Stimulated activated CD8-positive, alpha-beta memory T cell treated with anti-CD3 and anti-CD28 coated beads, Interleukin-4, amount 100 ng/mL, for 48 hours (primary cell): ENCODE results near the gene HOXA10.

ENCODE experiments used
- DNase-seq: peaks from one replicate; pipeline ENCODE4 v3.0.0-alpha.2; 2020

Gene HOXA10

DNA sequence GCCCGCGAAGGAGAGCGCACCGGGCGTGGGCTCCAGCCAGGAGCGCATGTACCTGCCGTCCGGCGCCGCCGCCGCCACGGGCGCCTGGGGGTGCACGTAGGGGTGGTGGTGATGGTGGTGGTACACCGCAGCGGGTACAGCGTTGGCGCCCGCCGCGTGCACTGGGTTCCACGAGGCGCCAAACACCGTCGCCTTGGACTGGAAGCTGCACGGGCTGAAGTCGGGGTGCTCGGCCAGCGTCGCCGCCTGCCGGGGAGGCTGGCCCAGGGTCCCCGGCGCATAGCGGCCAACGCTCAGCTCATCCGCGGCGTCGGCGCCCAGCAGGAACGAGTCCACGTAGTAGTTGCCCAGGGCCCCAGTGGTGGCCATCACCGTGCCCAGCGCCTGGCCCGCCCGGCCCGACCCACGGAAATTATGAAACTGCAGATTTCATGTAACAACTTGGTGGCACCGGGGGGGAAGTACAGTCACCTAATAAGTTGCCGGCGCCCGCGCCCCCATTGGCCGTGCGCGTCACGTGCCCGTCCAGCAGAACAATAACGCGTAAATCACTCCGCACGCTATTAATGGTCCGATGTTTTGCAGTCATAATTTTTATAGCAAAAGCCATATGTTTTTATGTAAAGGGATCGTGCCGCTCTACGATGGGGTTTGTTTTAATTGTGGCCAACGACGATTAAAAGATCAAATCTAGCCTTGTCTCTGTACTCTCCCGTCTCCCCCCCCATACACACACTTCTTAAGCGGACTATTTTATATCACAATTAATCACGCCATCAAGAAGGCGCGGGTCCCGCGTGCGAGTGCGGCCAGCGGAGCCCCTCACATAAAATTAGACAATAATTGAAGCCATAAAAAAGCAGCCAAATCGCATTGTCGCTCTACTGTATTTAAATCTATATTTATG is 8.8 kb downstream of the HOXA10 start, which contains the start of gene HOXA9:
HOXA9 (minus strand) TSS at position 449 of the 907 bp plus-strand sequence; CDS start at position 369, 80 bp downstream.
- DNase-seq, result no peak

GRCh38 chr7:27164367-27165088 is 9.6 kb downstream of the HOXA10 start:
- no peak for DNase-seq

DNA sequence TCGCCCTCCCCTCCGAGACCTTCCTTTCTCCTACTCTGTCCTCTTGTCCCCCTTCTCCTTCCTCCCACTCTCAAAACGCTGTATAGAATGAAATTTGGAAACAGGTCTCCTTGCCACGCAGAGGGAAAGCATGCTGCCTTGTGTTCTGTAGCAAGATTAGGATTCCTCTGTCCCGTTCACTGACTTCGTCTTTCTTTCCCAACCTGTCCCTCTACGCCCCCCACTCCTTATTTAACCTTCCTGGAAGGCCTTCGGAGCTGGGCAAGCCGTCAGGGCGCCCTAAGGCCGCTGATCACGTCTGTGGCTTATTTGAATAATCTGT is 10.1 kb downstream of the HOXA10 start:
- no peak for DNase-seq

- DNase-seq, result no peak
Measured at GRCh38 chr7:27163288-27164044, 10.7 kb downstream of the HOXA10 start.

DNA sequence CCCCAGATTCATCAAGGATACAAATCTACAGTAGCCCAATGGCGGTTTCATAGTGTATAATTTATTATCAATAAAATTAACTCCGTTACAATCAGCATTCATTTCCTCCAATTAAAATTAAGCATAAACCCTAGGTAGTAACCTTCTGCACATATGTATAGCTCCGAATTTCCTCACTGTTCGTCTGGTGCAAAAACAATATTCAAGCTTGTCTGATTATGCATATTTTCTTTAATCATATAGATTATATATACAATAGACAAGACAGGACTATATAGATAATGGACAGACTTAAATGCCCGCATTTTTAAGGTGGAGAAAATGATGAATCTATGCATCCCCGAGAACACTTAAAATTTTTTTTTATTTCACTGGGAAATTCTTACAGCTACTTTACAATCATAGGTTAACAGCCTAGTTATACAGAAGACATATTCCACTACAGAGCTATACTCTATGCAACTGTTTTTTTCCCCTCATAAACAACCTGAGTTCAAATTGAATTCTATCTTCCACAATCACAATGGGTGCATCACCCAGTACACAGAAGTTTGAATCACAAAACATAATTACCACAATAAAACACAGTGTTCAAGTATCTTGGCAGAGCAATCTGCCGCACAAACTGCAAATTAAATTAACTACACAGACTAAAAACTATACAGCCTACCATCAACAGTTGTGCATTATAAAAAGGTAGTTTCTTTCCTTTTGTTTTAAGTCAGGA is 11.4 kb downstream of the HOXA10 start:
- no peak for DNase-seq

DNA sequence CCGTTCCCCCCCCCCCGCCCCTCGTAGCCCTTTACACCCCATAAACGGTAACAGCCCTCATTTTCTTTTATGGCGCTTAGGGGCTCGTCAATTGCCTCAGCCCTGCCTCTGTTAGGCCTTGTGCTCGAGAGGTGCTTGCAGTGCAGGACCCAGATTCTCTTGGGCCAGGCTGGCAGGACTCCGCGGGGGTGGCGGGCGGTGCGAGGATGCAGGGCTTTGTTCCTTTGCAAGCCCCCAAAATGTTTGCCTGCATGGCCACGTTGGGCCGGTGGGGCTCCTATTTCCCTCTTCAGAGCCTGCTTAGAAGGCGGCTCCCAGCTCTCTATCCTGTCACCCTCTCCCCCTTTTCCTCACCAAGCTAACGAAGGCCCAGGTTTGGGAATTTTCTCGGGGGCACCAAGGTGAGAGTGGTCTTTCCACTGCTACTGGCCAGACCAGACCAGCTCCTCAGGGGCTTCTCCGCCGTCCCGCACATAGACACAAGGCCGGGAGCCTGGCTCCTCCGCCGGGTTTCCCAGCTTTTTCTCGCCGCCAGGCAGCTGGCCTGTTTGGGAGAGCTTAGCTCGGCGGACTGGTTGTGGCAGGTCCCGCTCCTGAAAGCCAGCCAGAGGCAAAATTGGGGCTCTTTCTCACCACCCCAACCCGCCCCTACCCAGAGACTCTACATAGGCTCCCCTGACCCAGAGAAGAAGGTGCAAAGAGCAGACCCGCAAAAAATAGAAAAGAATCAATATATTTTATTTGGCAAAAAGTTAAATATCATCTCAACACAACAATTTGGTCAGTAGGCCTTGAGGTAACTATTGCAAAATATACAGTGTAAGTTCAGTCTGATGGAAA is 12.2 kb downstream of the HOXA10 start:
- no peak for DNase-seq

DNA sequence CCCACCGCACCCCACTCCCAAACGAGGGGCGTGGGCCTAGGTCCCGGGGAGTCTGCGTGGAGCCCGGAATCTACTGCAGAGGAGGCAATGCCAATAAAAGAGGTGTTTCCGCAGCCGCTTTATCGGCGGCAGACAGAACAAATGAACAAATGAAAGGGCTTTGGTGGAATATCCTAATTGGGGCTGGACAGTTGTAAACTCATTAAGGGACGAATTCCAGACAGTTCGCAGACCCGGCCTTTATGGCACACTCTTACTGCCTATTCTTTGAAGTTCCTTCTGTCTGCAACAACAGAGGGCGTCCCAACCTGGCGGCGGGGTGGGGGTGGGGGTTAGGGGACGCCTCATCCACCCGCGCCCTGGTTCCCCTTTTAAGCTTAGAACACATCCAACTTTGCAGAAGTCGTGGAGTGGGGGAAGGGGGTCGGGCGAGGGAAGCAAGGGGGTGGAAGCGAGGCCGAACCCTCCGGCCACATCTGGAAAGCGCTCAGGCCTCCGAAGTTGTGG is 12.9 kb downstream of the HOXA10 start:
- DNase-seq, result no peak

GRCh38 chr7:27160546-27161213 is 13.4 kb downstream of the HOXA10 start:
- peak; percentile 92 for DNase-seq

DNA sequence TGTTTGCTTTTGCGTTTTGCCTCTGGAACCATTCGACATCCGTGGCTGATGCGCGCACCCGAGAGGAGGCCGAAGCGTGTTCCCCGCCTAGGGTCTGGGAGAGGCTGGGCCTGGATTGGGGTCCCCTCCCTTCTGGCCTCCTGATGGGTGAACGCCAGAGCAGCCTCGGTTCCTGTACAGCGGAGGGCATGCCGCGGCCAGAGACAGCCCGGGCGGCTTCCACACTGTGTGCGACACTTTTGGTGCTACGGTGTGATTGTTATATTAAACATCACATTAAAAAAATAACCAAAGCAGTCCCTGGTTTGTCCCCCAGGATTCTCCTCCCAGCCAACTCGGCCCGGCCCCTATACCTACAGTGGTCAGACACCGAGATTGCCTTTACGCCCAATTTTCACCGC is 14.0 kb downstream of the HOXA10 start:
- no peak for DNase-seq

DNA sequence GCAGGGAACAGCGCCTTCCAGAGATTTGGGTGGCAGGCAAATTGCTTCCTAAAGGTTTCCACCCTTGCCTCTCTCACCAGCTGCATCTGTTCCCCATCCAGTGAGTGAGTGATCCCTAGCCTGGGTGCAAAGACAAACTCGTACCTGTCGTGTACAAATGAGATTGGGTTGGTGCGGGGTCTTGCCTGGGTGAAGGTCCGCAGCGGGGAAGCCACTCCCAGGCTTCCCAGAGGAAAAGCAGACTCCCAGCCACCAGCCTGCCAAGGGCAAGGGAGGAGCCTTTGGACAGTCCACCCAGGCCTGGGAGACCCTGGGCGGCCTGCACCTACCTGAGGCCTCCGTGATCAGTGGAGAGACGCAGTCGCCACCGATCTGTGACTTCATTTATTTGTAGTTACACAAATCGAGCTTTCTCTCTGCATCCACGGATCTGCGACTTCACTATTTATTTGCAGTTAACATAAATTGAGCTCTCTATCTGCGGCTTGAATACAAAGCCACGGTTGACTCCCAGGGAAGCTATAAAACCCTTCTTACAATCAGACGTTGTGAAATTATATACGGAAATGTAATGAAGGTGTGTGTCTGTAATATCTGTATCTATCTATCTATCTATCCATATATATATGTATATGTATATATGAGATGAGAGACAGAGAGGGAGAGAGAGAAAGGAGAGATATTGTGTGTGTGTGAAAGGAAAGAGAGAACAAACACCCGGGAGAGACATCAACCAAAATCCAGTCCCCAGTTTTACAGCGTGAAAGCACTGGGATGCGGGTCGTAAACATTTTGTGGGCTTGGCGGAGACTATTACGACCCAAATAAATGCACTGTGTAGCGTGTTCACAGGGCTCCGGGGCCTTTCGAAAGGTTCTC is 14.6 kb downstream of the HOXA10 start:
- DNase-seq, result no peak

DNA sequence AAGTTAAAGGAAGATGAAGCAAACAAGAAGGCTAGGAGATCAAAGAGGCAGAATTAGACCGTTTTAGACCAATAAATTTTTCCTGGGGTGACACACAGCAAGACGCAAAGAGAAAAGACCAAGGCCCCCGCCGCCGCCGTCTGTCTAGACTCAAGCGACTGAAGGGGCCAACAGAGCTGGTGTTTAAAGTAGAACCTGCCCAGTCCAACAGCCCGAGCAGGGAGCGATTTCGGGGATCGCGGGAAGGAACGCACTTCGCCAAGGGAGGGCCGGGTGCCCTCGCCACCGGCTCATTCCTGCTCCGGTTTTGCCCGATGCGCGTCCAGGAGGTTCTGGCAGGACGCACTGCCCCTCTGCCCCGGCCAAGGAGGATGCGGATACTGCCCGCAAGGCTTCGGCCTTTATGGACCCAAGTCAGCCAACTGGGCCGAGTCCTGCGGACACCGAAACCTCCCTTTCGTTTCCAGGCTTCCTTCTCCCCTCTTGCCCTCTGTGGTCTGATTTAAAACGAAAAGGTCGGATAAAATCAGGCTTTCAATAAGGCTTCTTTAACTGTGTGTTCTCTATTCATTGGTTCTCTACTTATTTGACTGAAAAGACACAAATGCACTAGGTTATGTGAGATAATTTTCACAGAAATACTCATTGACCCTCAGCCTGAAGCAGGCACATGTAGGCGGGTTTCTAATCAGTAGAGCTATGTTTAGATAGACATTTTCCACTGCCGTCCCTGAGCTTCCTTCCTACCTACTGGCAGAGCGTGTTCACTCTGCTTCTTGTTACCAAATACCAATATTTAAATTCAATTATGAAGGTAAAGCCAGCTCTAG is 15.5 kb downstream of the HOXA10 start:
- no peak for DNase-seq

DNA sequence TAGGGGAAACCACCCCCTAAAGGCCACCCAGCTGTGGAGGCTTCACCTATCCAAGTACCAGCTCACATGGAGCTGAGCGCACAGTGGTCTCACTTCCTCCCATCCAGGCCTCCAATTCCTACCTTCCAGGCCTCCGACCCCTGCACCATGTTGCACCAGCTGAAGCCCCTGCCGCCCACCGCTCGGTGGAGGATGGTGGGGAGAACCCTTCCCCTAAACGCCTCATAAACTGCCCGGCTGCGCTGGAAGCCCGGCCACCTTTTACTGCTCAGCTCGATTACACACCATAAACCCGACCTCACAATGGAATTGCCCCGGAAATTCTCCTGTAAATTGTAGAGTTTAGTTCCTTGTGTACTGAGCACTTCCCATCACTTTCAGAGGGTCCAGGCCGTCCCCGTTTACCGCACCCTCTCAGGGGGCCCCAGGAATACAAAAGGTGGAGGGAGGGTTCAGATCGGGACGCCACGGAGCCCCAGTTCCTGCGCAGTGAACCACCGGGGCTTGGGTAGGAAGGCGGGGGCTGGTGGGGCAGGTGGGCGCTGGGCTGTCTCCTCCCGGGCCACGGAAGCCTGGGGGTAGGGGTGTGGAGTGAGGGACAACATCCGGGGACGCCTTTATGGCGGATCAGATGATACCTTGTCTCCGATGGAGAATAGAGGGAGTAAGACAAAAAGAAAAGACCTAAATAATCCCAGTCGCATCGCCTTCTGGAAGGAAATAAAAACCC is 16.3 kb downstream of the HOXA10 start:
- no peak for DNase-seq

DNA sequence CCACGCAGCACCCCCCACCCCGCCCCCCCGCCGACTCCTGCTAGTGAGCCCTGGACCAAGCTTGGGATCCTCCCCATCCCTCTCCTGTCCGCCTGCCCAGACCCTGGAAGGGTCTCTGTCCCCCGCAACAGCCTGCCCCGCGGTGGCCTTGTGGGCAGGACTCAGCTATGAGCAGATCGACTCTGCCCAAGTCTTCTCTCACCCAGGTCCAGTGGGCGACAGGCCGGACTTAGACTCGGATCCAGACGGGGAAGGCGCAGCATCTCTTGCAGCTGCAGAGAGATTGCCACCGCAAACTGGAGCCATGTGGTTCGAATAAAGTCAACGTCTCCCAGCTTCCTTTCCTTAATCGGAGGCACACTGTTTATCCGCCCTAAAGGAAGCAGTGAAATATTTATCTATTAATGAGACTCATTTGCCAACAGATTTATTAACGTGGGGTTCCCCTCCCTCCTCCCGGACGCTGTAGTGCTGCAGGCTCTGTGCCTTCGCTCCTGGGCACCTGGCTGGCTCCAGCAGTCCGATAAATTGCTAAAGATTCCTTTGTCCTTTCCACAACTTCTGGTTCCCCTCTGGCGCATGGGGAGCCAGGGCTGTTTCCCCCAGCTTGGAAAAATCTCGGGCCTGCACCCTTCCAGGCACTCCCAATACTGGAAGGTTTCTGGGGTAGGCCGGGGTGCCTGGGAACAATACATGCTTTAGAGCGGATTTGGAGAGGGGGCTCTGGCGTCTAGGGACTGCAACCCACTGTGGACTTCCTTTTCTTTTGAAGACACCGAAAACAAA is 17.0 kb downstream of the HOXA10 start:
- no peak for DNase-seq

GRCh38 chr7:27156508-27156898 is 17.6 kb downstream of the HOXA10 start, which contains the start of gene HOXA7:
Gene HOXA7, minus strand, starts transcription at chr7:27156675. Its CDS starts 130 bp downstream, at chr7:27156545.
- DNase-seq, result no peak

GRCh38 chr7:27155816-27156507 is 18.2 kb downstream of the HOXA10 start:
- DNase-seq, result no peak
